Activated naive CD8-positive, alpha-beta T cell treated with anti-CD3 and anti-CD28 coated beads, Interleukin-2, amount 50 U/mL, for 16 hours (primary cell): ENCODE results near the gene MRPL24.

Source experiments
- DNase-seq: peaks from one replicate; pipeline ENCODE4 v3.0.0-alpha.2; 2020; ENCODE audit warnings: low read depth, low spot score

Gene MRPL24

DNA sequence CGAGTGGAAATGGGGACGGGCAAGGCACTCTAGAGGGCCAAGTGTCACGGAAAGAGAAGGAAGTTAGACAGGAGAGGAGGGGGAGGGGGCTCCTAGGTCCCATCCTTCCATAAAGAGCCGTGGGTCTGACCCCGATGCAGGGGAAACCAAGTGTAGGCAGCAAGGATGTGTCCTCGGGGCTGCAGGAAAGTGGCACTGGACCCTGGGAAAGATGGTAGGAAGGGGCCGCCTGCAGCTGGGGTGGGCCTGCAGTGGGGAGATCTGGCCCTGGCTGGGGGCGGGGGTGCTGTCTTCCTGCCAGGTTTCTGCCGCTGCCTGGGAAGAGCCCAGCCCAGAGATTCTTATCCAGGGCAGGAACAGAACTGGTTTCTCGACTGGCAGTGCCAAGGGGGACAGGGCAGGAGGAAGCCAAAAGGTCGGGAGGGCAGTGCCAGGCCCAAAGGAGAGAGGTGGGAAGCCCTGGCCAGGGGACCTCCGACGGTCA lies 48.4 kb downstream of the MRPL24 start:
- no peak for DNase-seq

DNA sequence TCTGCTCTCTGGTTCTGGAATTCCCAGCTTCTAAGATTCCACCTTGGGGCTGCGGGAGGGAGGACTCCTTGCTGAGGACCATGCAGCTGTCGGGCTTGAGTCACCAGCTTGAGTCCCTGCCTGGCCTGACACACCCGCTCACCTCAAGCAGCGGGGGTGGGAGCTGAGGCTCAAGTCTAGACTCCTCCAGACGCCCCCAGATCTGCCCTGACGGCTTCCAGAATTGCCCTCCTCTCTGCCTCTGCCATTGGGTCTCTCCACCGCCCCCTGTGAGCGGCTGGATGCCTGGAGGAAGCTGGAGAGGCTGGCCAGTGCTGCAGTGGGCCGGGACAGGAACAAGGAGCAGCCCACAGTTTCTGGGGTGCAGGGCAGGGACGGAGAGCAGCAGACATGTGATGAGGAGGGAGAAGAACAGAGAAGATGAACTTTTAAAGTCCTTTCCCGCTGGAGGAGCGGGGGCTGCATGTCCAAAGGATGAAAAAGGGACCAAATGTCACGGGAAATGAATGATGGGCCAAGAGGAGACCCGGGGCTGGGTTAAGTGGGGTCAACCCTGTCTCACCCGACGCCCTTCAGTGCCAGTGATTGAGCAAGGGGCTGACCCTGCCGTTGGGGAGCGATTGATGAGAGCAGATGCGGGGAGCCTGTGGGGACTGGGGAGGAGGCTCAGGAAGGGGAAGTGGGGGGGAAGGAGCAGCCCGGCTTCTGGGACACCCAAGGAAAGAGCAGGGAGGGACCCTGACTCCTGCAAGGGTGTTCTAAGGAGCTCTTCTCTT lies 49.0 kb downstream of the MRPL24 start:
- no peak for DNase-seq

DNA sequence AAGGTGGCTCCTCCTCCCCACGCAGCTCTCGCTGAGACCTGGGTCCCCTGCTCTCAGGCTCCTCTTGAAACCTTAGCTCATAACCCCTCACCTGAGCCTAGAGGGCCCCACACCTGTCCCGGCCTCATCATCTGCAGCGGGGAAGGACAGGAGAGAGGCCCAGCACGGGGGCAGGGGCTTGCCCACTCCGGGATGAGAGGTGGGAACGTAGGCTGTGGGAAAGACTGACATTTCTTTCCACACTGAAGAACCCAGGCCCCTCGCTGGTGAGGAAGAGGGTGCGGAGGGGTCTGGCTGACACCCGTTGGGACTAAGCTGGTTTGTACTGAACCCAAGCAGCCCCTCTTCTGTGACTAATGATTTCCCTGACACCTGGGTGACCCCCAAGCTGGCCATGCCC lies 49.7 kb downstream of the MRPL24 start:
- DNase-seq: no peak

DNA sequence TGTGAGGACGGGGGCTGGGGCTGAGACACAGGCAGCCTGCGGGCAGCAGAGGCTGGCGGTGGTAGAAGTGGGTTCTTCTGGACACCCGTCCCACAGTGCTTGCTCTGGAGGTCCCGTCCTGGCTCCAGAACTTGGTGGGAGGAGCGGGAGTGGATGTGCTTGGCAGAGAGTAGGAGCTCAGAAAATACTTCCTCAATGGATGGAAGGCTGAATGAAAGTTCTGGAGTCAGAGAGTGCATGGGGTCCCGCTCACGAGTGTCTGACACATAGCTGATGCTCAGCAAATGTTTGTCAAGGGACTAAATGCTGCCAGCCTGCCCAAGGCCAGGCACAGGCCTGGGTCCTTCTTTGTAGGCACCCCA lies 50.2 kb downstream of the MRPL24 start:
- no peak for DNase-seq

DNA sequence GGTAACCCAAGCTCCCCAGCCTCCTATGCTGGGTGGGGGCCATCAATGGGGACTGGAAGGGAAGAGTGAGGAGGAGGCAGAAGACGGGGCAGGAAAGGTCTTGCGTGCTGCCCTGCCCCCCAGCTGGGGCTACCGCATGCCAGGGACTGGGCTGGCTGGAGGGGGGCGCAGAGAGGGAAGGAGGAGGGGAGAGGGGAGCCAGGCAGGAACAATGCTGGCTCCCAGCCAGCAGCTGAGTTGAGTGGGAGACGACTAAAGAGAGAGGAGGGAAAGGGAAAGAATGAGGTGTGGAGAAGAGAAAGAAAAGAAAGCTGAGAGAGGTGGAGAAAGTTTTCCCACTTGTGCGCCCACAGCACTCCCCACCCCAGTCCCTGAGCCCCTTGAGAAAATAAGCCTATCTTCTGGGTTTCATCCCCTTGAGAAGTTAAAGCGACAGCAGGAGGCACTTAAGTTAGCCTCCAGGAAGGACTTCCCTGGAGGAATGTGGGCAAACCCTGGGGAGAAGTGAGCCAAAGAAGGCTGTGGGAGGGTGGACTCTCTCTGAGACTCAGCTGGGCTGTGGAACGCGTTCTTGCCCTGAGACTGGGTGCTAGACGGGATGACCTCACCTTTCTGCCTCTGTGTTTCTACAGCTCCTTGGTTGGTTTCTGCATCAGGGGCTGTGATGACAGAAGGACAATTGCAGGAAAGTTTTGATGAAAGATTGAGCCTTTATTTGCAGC lies 50.8 kb downstream of the MRPL24 start:
- DNase-seq: no peak

DNA sequence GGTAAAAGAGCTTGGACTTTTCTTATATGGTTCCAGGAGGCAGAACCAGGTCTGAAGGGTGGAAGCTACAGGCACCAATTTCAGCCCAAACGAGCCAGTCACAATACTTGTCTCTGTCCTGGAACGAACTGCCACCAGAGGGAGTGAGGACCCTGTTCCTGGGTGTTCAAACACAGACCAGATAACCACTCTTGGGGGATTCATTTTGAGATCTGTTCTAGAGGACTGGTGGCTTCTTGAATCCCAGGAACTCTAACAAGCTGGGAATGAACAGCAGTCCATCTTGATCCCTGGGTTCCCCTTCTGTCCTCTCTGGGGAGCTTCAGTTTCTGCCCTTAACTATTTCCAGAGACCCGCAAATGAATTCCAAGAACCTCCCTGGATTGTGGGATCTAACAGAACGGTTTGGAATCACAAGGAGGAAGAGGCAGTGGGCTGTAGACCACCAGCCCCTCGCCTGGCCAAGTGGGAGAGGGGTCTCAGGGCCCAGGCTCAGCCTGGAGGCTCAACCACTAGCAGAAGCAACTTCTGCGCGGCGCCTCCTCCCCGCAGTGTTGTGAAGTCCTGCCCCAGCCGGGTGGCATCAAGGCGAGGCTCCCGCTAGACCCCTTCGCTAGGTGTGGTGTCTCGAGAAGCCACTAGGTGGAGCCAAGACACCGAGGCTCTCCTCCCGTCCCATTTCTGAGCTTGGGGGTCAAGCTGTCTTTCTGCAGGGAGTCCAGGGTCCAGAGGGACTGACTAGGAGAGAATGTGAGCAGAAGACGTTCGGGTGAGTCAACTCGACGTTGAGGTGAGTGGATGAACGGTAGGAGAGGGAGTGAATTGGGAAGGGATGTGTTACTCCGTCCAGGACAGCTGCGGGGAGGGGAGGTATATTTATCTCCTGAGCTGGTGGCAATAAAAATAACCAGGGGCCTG lies 51.6 kb downstream of the MRPL24 start:
- peak; percentile 51 for DNase-seq
